HUES48 (cell line): Measurements from ENCODE around the gene PCSK7.

Source experiments
- H3K27ac ChIP-seq: one replicate; pipeline ENCODE4 v1.7.0; 2013; ENCODE audit warnings: low read depth, low read length, inconsistent platforms
- H3K27me3 ChIP-seq: 2 replicates; pipeline ENCODE4 v1.6.1; 2013; ENCODE audit warnings: mild to moderate bottlenecking, low read length; ENCODE audit not compliant: control insufficient read depth, insufficient read depth
- H3K36me3 ChIP-seq: 2 replicates; pipeline ENCODE4 v1.6.1; 2013; ENCODE audit warnings: low read length; ENCODE audit not compliant: control insufficient read depth, insufficient read depth
- H3K4me1 ChIP-seq: 2 replicates; pipeline ENCODE4 v1.6.1; 2013; ENCODE audit warnings: mild to moderate bottlenecking, low read length; ENCODE audit not compliant: control insufficient read depth, insufficient read depth
- H3K4me3 ChIP-seq: 2 replicates; pipeline ENCODE4 v1.5.1; 2013; ENCODE audit warnings: mild to moderate bottlenecking, low read depth, low read length
- H3K9ac ChIP-seq: 2 replicates; pipeline ENCODE4 v1.6.1; 2013; ENCODE audit warnings: mild to moderate bottlenecking, low read depth, low read length, moderate library complexity
- H3K9me3 ChIP-seq: 2 replicates; pipeline ENCODE4 v1.6.1; 2013; ENCODE audit warnings: low read length; ENCODE audit not compliant: control insufficient read depth, insufficient read depth

PCSK7 gene

GRCh38 chr11:117220999-117221774 lies 10.7 kb downstream of the PCSK7 start:
- Histone ChIP-seq H3K36me3 (peaks cover 73% of the 10 kb centered on the region), H3K9me3 (no peaks in the 10 kb centered on the region), H3K27ac (no peak overlapping the region), H3K4me3 (no peak overlapping the region), H3K9ac (no peak overlapping the region), H3K4me1 (no peaks in the 10 kb centered on the region), H3K27me3 (no peaks in the 10 kb centered on the region)

- no peak overlapping the region for H3K27ac ChIP-seq
- H3K4me1 ChIP-seq = no peaks in the 10 kb centered on the region
- no peak overlapping the region for H3K4me3 ChIP-seq
- H3K36me3 ChIP-seq = peaks cover 74% of the 10 kb centered on the region
- no peaks in the 10 kb centered on the region for H3K9me3 ChIP-seq
- H3K27me3 ChIP-seq = no peaks in the 10 kb centered on the region
- no peak overlapping the region for H3K9ac ChIP-seq
Observed at GRCh38 chr11:117220568-117220967, 11.3 kb downstream of the PCSK7 start.

DNA sequence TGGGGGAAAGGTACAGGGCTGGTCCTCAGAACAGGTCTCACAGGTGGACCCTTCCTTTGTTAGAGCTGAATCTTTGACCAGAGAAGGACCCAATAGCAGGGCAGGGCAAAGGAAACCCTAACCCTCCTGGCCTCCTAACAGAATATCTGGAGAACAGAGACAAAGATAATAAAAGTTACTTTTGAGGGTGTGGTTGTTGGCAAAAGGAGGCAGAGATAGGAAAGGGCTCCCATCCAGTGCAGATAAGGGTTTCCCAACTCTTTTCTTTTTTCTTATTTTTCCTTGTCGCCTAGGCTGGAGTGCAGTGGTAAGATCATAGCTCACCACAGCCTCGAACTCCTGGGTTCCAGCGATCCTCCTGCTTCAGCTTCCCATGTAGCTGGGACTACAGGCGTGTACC lies 11.9 kb downstream of the PCSK7 start:
- H3K4me1 ChIP-seq = no peaks in the 10 kb centered on the region
- no peaks in the 10 kb centered on the region for H3K27me3 ChIP-seq
- no peak overlapping the region for H3K27ac ChIP-seq
- peaks cover 70% of the 10 kb centered on the region for H3K36me3 ChIP-seq
- H3K4me3 ChIP-seq = no peak overlapping the region
- no peak overlapping the region for H3K9ac ChIP-seq
- H3K9me3 ChIP-seq = no peaks in the 10 kb centered on the region

- Histone ChIP-seq H3K9me3 (no peaks in the 10 kb centered on the region), H3K27ac (no peak overlapping the region), H3K27me3 (no peaks in the 10 kb centered on the region), H3K36me3 (peaks cover 69% of the 10 kb centered on the region), H3K9ac (no peak overlapping the region), H3K4me3 (no peak overlapping the region), H3K4me1 (no peaks in the 10 kb centered on the region)
Observed at GRCh38 chr11:117219455-117219854, 12.4 kb downstream of the PCSK7 start.

GRCh38 chr11:117219001-117219400 lies 12.9 kb downstream of the PCSK7 start:
- H3K4me3 ChIP-seq = no peak overlapping the region
- no peak overlapping the region for H3K9ac ChIP-seq
- H3K27ac ChIP-seq = no peak overlapping the region
- H3K9me3 ChIP-seq = no peaks in the 10 kb centered on the region
- peaks cover 65% of the 10 kb centered on the region for H3K36me3 ChIP-seq
- no peaks in the 10 kb centered on the region for H3K4me1 ChIP-seq
- H3K27me3 ChIP-seq = no peaks in the 10 kb centered on the region

DNA sequence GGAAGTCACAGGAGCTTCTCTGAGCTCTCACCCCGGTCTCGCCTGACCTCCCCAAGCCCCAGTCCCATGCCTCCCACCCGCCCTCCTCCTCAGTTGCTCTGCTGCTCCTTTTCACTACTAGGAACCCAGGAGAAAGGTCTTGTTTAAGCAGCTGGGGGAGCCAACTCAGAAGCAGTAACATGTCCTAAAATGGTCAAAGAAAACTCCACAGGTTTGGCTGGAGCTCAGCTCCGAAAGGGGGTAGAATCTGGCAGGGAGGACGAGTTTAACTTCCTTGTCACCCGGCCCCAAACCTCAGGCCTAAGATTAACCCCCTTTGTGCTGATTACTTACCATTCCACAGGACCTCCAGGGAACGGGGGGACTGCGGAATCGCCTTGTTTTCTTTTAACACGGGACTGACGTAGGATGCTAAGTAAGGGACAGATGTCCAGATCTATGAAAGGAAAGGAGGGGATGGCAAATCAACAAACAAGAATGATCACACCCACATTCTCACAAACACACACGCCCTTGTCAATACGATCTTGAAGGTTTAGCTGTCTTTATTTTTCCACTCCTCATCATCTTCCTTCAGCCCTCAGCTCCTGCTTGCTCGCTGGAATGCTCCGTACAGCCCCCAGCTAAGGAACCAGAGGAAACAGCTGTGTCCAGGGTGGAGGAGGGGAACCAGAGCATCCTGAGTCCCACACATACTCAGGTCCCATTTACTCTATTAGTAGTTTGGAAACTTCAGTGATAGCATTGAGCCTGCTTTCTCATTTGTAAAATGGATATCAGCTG lies 13.5 kb downstream of the PCSK7 start:
- H3K27ac ChIP-seq = no peak overlapping the region
- H3K36me3 ChIP-seq = peaks cover 63% of the 10 kb centered on the region
- H3K4me3 ChIP-seq = no peak overlapping the region
- H3K9me3 ChIP-seq = no peaks in the 10 kb centered on the region
- H3K9ac ChIP-seq = no peak overlapping the region
- H3K27me3 ChIP-seq = no peaks in the 10 kb centered on the region
- no peaks in the 10 kb centered on the region for H3K4me1 ChIP-seq

DNA sequence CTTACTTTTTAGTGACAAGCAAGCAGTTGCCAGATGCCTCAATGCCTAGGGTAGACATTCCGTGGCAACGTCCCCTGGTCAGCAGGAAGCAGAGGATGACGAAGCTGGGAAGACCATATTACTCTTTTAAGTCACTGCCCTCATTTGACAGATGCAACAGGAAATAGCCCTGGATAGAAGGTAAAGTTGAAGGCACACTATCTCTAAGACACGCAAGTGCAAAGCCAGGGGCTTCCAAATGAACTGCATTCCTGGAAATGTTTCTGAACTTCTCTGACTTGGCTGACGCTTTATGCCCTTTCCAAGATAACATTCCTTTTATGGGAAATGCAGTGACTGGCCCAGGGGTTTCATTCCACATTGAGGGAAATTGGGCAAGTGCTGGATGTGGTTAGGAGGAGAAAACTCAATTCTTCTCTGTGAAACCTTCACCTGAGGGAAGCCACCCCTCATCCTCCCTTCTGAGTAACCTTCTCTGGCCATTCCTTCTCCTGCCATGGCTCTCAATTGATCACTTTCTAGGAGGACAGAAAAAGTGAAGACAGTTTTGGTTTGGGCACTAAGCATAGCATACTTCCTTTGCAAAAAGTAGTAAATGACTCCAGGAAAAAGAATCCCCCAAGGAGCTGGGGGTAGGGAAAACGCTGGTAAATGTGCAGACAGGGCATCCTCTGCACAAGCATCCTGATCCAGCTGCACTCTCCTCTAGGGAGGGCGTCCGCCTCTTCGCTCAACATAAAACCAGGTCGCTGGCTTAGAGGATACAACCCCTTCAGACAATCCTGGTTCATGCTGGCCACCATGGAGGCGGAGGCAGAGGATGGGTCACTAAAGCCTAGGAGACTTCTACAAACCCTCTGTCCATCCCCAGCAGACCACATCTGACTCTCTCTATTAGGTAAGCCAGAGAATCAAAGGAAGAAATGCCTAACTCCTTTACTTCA lies 14.5 kb downstream of the PCSK7 start:
- no peak overlapping the region for H3K9ac ChIP-seq
- H3K27me3 ChIP-seq = no peaks in the 10 kb centered on the region
- H3K36me3 ChIP-seq = peaks cover 59% of the 10 kb centered on the region
- no peaks in the 10 kb centered on the region for H3K9me3 ChIP-seq
- no peak overlapping the region for H3K27ac ChIP-seq
- no peaks in the 10 kb centered on the region for H3K4me1 ChIP-seq
- no peak overlapping the region for H3K4me3 ChIP-seq

DNA sequence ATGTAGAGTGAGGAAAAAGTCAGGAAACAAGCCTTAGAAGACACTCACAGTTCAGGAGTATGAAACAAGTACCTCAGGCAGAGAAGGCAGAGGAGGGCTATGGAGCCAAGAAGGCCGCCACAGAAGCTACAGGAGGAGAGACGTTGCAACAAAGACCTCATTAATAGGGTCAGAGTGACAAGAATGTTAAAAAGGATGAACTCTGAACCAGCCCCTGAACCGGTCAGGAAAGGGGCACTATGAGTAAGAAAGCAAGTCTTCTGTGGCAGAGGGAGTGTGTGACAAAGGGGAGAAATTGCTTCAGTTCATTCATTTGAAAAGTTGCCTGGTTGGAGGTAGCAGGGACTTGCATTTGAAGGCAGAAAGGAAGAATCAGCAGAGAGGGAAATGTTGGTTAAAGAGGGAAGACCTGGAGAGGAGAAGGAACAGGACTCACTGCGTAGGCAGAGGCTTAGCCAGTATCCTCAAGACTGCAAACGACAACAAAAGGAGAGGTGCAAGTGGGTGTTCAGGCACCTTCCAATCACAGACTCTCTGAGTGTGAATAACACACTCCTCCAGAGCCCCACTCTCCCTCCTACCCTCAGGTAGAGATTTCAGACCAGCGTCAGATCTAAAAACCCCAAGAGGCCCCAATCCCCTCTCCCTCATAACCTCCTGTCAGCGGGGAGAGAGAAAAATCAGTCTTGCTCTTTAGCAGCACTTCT lies 17.3 kb downstream of the PCSK7 start:
- Histone ChIP-seq H3K4me1 (no peaks in the 10 kb centered on the region), H3K9ac (no peak overlapping the region), H3K36me3 (peaks cover 42% of the 10 kb centered on the region), H3K9me3 (no peaks in the 10 kb centered on the region), H3K27me3 (no peaks in the 10 kb centered on the region), H3K27ac (no peak overlapping the region), H3K4me3 (no peak overlapping the region)

- Histone ChIP-seq H3K4me3 (no peak overlapping the region), H3K9me3 (no peaks in the 10 kb centered on the region), H3K27ac (no peak overlapping the region), H3K4me1 (no peaks in the 10 kb centered on the region), H3K27me3 (no peaks in the 10 kb centered on the region), H3K9ac (no peak overlapping the region), H3K36me3 (peaks cover 25% of the 10 kb centered on the region)
Observed at GRCh38 chr11:117212697-117213355, 19.0 kb downstream of the PCSK7 start.

DNA sequence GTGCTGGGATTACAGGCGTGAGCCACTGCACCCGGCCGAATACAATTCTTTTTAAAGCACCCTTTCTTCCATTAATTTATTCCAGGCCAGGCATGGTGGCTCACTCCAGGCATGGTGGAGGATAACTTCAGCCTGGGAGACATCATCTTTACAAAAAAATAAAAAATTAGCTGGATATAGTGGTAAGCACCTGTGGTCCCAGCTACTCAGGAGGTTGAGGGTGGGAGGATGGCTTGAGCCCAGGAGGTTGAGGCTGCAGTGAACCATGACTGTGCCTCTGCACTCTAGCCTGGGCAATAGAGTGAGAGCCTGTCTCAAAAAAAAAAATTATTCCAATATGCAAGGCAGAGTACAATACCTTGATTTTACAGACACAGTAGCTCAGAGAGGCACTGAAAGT lies 21.3 kb downstream of the PCSK7 start:
- no peak overlapping the region for H3K27ac ChIP-seq
- H3K9me3 ChIP-seq = no peaks in the 10 kb centered on the region
- H3K4me3 ChIP-seq = no peak overlapping the region
- H3K4me1 ChIP-seq = no peaks in the 10 kb centered on the region
- no peak overlapping the region for H3K9ac ChIP-seq
- no peaks in the 10 kb centered on the region for H3K27me3 ChIP-seq
- H3K36me3 ChIP-seq = peaks cover 7% of the 10 kb centered on the region
